ENCODE results near the gene FHOD3.

The FHOD3 gene

GRCh38 chr18:36297417-36298125 lies at the start of gene FHOD3:
Gene FHOD3 (plus strand): TSS chr18:36297713. CDS start chr18:36297836, 123 bp downstream.
- DNase-seq (ENCODE audit: low spot score) = peak; percentile 84

DNA sequence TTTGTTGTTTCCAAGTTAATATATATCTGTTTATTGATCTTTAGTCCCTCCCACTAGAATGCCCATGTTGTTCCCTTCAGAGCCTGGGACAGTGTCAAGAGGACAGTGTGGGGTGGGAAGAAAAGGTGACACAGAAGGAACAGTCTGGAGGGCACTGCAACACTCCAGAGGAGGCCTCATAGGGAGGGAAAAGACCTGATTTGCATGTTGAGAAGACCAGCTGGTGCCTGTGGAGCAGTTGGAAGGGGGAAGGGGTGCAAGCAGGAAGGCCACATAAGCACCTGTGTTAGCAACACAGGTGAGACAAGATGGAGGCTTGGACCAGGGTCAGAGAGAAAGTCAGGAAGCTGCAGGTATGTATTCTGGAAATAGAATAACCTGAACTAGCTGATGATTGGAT lies 48.1 kb upstream of the FHOD3 start:
- DNase-seq (ENCODE audit: low spot score) = no peak

GRCh38 chr18:36250827-36251226 lies 46.7 kb upstream of the FHOD3 start:
- DNase-seq (ENCODE audit: low spot score) = no peak

- no peak for DNase-seq (ENCODE audit: low spot score)
Observed at GRCh38 chr18:36255072-36255698, 42.3 kb upstream of the FHOD3 start.

DNA sequence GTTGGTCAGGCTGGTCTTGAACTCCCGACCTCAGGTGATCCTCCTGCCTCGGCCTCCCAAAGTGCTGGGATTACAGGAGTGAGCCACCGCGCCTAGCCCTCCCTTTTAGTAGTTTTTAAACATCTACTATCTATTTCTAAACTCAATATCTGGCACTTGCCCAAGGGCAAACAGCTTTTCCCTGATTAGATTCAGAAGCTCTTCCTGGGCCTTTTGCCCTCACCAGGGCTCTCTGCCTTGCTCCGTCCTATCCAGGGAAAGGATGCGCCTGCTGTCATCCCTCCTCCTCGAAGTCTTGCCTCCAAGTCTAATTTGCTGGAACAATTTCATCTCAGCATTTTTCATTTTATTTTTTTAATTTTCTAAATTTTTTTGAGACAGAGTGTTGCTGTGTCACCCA lies 41.4 kb upstream of the FHOD3 start:
- DNase-seq (ENCODE audit: low spot score) = no peak

DNA sequence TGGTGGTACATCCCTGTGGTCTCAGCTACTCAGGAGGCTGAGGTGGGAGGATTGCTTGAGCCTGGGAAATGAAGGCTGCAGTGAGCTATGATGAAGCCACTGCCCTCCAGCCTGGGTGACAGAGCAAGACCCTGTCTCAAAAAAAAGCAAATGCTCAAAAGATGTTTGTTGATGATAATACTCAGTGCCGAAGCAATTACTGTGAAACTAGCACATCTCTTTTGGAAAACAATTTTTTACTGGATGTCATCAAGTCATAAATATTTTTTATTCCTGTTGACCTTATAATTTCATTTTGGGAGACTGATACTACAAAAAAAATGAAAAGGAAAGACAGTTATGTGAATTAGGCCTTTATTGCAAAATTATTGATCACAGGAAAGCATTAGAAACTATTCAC lies 34.5 kb upstream of the FHOD3 start:
- no peak for DNase-seq (ENCODE audit: low spot score)

GRCh38 chr18:36264283-36264682 lies 33.2 kb upstream of the FHOD3 start:
- DNase-seq (ENCODE audit: low spot score) = no peak

GRCh38 chr18:36265015-36265414 lies 32.5 kb upstream of the FHOD3 start:
- DNase-seq (ENCODE audit: low spot score) = no peak

DNA sequence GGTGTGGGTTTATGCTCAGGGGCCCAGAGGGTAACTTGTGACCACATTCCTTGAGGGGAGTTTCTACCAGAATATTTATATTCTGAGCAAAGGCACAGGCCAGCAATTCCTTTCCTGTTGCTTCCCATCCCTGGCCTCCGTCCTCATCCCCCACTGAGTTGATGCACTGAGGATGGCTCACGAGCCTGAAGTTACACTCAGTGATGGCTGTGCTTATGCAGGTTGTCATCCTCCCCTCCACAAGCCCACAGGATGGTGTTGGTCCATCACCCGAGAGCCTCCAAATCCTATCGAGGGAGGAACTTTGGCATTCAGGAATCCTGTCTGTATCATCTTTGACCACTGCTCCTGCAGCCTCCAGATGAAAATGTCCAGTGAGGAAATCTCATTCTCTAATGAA lies 28.4 kb upstream of the FHOD3 start:
- no peak for DNase-seq (ENCODE audit: low spot score)

GRCh38 chr18:36271153-36271552 lies 26.4 kb upstream of the FHOD3 start:
- DNase-seq (ENCODE audit: low spot score) = no peak

GRCh38 chr18:36273347-36273746 lies 24.2 kb upstream of the FHOD3 start:
- no peak for DNase-seq (ENCODE audit: low spot score)

GRCh38 chr18:36274083-36274715 lies 23.3 kb upstream of the FHOD3 start:
- no peak for DNase-seq (ENCODE audit: low spot score)

GRCh38 chr18:36275561-36275960 lies 22.0 kb upstream of the FHOD3 start:
- no peak for DNase-seq (ENCODE audit: low spot score)

DNA sequence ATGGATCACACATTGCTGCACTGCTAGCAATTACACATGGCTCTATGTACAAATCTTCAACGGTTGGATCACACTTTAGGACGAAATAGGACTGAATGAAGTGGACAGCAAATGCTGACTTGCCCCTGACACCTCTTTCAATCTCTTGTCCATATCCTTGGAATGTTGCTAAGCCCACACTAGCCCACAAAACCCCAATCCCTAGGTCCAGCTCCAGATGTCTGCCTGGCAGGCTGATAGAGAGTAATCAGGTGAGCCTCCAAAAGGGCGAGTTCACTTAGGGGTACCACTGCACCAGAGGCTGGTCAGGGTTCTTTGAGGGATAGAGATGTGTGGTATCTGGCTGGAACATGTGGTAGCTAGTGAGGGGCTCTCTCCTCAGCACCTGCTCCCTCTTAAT lies 18.5 kb upstream of the FHOD3 start:
- DNase-seq (ENCODE audit: low spot score) = no peak

- no peak for DNase-seq (ENCODE audit: low spot score)
Observed at GRCh38 chr18:36281936-36282335, 15.6 kb upstream of the FHOD3 start.

GRCh38 chr18:36283448-36283847 lies 14.1 kb upstream of the FHOD3 start:
- DNase-seq (ENCODE audit: low spot score) = no peak

DNA sequence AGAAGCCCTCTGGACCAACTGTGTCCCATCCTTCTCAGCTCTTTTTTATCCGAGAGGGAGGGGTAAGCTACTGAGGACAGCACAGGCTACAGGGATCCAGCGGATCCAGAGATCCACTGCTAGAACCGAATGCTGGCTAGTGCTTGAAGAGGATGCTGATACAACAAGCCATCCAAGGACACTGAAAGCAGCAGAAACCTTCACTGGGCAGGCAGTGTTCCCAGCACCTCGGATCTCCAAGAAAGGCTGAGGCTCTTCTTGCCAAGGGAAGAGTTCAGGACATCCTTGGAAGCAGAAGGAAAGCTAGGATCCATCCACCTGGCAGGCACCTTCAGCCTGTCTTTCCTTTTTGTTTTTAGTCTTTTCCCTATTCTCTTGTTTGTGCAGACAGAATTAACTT lies 13.2 kb upstream of the FHOD3 start:
- DNase-seq (ENCODE audit: low spot score) = no peak

DNA sequence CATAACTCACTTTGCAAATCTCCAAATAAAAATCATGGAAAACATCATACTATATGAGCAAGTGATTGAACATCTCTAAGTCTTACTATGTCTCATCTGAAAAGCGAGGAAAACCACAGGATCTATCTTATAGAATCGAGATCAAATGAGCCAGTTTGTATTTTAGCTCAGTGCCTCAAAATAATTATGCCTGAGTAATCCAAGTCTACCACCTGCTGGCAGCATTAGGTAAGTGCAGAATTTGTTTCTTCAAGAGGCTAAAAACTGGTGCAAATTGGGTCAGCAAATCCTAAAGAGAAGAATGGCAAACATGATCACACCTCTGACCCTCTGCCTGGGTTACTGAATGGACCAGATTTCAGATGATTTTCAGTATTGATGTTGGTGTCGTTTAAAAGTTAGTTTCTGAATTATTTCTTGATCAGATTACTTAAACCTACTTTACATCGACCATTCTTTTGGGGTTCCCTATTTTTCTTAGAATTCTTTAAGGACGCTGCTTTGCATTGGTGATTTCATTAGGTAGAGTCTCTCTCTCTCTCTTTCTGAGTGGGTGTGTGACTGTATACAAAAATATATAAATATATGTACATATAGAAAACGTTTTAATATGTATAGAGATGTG lies 12.7 kb upstream of the FHOD3 start:
- DNase-seq (ENCODE audit: low spot score) = no peak

DNA sequence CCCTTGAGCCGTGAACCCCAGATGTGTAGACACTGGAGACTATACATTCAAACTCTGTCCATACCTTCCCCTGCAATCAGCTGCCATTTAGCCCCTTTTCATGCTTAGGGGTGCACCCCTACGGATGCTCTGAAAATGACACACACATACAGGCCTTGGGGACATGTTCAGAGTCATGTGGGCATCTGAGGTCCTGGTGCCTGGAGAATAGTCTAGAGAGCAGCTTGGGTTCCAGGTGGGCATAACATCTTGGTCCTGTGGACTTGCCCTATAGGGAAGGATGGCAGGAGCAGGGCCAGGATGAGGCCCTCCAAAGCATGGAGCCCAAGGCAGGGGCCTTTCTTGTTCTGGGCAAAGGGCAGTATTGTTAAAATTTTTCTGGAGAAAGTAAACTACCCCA lies 9.9 kb upstream of the FHOD3 start:
- no peak for DNase-seq (ENCODE audit: low spot score)

GRCh38 chr18:36288689-36289088 lies 8.8 kb upstream of the FHOD3 start:
- DNase-seq (ENCODE audit: low spot score) = no peak

DNA sequence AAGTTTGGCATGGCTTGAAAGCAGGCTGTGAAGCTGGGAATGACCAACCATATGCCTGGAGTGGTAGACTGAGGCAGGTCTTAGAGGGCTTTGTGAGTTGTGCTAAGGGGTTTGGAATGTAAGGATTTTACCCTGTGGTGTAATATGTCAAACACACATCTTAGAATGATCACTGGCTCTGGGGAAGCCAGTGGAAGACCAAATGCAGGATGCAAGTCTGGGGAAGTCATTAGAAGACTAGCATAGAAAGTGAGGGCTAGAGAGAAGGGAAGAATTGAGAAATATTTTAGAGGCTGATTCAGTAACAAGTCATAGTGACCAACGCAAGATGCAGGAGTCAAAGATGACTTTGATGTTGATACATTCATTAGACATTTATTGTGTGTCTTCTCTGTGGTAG lies 3.5 kb upstream of the FHOD3 start:
- no peak for DNase-seq (ENCODE audit: low spot score)

DNA sequence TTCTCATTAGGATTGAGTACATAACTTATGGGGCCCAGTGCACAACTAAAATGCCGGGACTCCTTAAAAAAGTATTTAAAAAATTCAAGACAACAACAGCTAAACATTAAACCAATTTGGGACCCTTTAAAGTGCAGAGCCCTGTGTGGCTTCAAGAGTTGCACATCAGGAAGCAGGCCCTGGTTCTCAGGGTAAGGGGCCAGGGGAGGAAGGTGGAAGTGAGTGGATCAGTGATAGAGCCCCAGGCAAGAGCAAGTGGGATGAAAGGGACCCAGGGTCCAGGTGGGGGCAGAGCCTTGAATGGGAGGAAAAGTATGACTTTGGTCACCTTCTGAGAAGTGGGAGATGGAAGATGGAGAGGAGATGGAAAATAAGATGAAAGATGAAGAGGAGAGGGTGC lies 2.3 kb upstream of the FHOD3 start:
- no peak for DNase-seq (ENCODE audit: low spot score)

DNA sequence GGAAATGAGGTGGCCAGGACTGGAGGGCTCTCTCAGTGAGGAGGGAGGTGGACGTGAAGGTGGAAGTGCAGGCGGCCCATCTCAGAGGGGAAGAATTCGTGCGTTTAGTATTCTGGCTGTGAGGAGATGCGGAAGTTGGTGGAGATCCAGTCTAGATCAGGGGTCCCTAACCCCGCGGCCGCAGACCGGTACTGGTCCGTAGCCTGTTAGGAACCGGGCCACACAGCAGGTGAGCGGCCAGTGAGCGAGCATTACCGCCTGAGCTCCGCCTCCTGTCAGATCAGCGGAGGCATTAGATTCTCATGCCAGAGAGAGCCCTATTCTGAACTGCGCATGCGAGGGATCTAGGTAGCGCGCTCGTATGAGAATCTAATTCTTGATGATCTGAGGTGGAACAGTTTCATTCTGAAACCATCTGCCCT lies 1.6 kb upstream of the FHOD3 start:
- DNase-seq (ENCODE audit: low spot score) = no peak
